LNCaP clone FGC (cell line): ENCODE measurements around the gene CCT5.
"Not testable (repeated sequence)": the region's sequence is repeated elsewhere in the genome, so short reads cannot be mapped to it uniquely, and the experiment has no call there.

Experiments used
- DNase-seq: peaks from one replicate; pipeline ENCODE4 v3.0.0-alpha.2; 2011; ENCODE audit warnings: low read depth
- H3K4me3 ChIP-seq: 2 replicates; pipeline ENCODE4 v1.5.1; 2011; ENCODE audit warnings: mild to moderate bottlenecking, low read depth, low read length, control low read depth
- TF ChIP-seq, protein P1 (sequence below): IDR thresholded peaks from 2 replicates; pipeline ENCODE4 v1.5.1; 2012; ENCODE audit warnings: mild to moderate bottlenecking; ENCODE audit not compliant: control insufficient read depth, insufficient read depth; ENCODE audit errors: extremely low read depth

CCT5 gene

DNA sequence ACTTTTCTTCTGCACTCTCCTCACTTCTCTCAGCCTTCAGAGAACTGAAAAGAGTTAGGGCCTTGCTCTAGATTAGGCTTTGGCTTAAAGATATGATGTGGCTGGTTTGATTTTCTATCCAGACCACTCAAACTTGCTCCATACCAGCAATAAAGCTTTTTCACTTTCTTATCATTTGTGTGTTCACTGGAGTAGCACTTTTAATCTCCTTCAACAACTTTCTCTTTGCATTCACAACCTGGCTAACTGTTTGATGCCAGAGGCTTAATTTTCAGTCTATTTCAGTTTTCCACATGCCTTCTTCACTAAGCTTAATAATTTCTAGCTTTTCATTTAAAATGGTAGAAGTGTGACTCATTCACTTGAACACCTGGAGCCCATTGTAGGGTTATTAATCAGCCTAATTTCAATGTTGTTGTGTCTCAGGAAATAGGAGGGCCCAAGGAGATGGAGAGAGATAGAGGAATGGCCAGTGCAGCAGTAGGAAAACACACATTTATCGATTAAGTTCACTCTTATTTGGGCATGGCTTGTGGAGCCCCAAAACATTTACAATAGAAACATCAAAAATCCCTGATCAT is 6.3 kb upstream of the CCT5 start:
- TF ChIP-seq, protein P1, sequence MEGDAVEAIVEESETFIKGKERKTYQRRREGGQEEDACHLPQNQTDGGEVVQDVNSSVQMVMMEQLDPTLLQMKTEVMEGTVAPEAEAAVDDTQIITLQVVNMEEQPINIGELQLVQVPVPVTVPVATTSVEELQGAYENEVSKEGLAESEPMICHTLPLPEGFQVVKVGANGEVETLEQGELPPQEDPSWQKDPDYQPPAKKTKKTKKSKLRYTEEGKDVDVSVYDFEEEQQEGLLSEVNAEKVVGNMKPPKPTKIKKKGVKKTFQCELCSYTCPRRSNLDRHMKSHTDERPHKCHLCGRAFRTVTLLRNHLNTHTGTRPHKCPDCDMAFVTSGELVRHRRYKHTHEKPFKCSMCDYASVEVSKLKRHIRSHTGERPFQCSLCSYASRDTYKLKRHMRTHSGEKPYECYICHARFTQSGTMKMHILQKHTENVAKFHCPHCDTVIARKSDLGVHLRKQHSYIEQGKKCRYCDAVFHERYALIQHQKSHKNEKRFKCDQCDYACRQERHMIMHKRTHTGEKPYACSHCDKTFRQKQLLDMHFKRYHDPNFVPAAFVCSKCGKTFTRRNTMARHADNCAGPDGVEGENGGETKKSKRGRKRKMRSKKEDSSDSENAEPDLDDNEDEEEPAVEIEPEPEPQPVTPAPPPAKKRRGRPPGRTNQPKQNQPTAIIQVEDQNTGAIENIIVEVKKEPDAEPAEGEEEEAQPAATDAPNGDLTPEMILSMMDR, result no peak
- DNase-seq, result no peak

DNA sequence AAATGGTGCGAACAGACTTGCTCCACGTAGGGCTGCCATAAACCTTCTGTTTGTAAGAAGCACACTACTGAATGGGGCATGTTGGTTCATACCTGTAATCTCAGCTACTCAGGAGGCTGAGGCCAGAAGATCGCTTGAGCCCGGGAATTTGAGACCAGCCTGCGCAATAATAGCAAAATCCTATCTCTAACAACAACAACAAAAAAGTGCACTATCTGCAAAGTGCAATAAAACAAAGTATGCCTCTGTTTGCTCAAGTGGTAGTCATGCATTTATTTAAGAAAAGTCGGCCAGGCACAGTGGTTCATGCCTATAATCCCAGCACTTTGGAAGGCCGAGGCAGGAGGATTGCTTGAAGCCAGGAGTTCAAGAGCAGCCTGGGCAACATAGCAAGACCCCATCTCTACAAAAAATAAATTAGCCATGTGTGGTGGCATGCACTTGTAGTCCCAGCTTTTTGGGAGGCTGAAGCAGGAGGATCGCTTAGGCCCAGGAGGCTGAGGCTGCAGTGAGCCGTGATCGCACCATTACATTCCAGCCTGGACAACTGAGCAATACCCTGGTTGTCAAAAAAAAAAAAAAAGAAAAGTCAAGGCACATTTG is 5.6 kb upstream of the CCT5 start:
- no peak for DNase-seq
- no peak overlapping the region for H3K4me3 ChIP-seq
- TF ChIP-seq, protein P1, result no peak

More for the DNA sequence above, 6.3 kb upstream of the CCT5 start:
- no peak overlapping the region for H3K4me3 ChIP-seq

DNA sequence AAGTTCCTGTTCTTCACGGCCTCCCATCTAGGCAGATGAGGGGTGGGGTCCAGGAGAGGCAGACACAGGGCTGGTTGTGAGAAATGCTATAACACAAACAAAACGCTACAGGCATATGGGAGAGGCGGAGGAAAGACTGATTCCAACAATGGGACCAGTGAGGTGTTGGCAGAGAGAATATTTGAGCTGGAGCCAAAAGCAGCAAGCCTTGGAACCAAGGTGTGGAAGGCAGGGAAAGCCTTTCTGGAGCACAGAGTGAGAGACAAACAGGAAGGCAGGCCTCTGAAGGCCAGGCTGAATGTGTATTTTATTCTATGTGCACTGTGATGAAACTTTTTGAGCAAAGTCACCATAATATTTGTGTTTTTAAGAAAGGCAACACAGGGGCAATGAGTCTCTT is 3.3 kb upstream of the CCT5 start:
- TF ChIP-seq, protein P1, result no peak
- H3K4me3 ChIP-seq, result no peak overlapping the region
- no peak for DNase-seq

DNA sequence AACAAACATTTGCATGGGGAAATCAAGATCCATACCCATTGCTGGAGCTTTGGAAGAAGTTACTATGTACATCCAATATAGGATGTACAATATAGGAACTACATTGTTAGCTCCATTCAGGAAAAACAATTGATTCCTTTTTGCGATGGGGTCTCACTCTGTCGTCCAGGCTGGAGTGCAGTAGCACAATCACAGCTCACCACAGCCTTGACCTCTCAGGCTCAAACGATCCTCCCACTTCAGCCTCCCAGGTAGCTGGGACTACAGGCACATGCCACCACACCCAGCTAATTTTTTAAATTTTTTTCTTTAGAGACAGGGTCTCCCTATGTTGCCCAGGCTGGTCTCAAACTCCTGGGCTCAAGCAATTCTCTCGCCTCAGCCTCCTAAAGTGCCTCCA is 2.9 kb upstream of the CCT5 start:
- DNase-seq, H3K4me3 ChIP-seq: not testable (repeated sequence)

DNA sequence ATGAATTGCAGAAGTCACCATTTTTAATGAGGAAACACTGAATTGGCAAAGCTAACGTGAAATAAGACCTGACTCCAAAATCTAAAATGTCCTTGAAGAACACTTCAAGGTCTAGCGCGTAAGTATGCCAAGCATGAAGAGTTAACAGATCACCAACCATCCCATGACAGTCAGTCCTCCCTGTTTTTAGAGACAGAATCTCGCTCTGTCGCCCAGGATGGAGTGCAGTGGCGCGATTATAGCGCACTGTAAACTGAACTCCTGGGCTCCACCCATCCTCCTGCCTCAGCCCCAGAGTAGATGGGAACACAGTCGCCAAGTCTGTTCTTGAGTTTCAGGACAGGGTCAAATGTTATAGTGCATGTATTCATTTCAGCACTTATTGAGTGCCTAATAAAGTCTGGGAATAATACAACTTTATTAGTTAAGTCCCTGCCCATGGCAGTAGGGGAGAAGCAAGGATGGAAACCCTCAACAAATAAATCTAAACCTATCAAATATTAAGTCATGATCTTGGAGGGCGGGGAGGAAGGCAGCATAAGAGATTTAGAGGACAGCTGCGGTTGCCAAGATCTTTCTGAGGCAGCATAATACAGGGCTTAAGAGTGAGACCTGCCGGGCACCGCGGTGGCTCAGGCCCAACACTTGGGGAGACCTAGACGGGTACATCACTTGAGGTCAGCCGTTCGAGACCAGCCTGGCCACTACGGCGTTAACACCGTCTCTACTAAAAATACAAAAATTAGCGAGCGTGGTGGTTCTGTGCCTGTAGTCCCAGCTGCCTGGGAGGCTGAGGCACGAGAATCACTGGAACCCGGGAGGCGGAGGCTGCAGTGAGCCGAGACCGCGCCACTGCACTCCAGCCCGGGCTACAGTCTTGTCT is 1.5 kb upstream of the CCT5 start:
- TF ChIP-seq, protein P1, result no peak
- peak overlapping the region; percentile 80 for H3K4me3 ChIP-seq
- DNase-seq, result no peak

DNA sequence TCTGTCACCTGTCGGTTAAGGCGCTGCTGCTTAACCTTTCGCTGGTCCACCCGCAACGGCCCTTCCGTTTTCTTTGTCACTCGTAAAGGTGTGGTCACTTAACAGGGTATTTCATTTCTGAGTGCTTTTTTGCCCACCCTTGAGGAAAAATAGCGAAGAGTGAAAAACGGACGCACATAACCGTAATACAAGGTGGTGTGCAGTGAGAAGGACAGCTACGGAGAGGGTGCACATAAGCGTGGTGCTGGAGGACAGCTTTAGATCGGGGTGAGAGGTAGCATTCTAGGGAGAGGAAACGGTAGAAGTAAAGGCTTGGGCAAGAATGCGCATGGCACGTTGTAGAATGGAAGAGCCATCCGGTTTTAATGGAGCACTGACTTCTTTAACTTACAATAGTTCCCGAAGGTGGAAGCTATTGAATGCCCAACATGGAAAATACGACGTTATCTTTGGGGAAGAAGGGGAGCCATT is 761 bp downstream of the CCT5 start:
- TF ChIP-seq, protein P1, result no peak
- no peak for DNase-seq
- peak overlapping the region; percentile 80 for H3K4me3 ChIP-seq

DNA sequence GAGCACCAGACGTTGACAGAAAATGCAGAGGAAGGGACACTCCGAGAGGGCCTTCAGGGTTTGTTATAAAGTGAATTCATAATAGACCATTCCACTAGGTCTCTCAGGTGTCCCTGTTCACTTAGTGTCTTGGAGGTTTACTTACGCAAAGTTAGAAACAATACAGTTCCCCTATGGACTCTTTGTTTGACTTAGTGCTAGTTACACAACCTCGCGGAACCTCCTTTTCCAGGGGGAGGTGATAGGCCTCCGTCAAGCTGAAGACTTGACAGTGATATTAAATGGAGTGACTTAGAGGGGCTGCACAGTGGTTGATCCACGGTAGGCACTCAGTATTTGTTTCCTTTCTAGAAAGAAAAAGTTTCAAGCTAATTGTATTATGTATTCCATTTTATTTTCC is 1.3 kb downstream of the CCT5 start:
- no peak for DNase-seq
- TF ChIP-seq, protein P1, result no peak
- H3K4me3 ChIP-seq, result peak overlapping the region; percentile 80
